NCI-H2196 (cell line): ENCODE results near the gene PMPCB.
"Not testable (repeated sequence)": the region's sequence is repeated elsewhere in the genome, so short reads cannot be mapped to it uniquely, and the experiment has no call there.

Experiments
- DNase-seq: peaks from one replicate; lab custom pipeline; 2025; ENCODE audit not compliant: unreplicated experiment; lab: John Stamatoyannopoulos, UW

Gene PMPCB, protein sequence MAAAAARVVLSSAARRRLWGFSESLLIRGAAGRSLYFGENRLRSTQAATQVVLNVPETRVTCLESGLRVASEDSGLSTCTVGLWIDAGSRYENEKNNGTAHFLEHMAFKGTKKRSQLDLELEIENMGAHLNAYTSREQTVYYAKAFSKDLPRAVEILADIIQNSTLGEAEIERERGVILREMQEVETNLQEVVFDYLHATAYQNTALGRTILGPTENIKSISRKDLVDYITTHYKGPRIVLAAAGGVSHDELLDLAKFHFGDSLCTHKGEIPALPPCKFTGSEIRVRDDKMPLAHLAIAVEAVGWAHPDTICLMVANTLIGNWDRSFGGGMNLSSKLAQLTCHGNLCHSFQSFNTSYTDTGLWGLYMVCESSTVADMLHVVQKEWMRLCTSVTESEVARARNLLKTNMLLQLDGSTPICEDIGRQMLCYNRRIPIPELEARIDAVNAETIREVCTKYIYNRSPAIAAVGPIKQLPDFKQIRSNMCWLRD

DNA sequence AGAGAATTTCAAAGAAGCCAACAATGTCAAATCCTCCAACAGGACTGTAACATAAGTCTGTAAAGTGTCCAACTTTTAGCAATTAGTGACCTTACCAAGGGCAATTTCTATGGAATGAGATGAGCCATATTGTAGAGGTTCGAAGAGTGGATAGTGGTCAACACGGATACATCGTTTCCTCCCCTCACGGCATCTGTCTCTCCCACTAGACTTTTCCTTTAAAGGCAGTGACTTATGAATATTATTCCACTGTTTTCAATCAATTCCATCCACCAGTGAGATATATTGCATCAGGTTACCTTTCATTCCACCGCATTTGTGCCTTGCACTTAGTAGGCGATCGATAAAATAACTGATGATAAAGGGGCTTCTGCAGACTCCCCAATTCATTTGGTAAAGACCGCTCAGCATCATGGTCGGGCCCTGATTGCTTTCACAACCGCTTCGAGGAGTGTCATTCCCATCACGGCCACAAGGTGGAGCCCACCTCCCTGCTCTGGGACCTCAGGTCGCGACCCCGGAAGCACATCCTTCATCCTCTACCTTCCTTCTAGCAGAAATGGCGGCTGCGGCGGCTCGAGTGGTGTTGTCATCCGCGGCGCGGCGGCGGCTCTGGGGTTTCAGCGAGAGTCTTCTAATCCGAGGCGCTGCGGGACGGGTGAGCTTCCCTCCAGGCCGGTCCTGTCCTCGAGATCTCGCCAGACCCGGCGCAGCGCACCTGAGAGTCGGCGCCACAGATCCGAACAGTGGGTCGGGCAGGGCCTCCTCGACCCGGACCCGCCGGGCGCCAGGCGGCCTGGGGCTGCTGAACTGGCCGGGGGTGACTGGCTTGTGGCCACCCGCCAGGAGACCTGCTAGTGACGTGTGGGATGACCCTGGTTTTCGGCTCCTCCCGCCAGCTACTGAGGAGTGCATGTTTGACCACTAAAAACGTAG lies at the start of gene PMPCB:
PMPCB (plus strand) TSS at position 535 of the 936 bp plus-strand sequence; CDS start at position 560, 25 bp downstream.
- DNase-seq, result peak; percentile 93

DNA sequence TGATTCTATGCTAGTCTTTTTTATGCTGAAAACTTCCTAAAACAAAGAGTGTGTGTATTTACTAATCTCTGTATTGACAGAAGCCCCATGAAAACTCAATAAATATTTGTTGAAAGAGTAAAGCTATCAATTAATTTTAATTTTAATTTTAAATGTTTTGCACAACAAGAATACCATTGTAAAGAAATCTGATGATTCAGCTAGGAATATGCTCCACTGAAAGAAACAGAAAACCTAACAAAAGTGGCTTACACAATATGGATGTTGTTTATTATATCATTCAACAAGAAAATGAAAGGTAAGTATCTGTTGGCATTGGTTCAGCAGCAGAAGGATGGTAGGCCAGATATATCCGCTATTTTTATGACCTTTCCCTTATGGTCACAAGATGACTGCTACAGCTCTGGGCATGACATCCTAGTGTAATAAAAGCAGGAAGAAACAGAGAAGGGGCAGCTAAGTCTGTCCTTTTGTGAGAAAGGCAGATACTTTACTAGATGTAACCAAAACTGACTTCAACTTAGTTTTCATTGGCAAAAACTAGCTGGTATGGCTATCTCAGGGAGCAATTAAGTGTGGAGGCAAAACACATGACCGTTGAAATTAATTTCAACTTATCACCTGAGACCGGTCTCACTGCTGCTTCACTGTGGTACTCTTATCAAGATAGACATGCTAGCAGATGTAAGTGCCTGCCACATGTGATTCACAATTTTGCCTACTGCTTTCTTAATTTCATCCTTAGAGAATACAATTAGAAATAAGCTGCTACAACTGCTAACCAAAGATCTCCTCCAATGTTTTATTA lies 43.3 kb upstream of the PMPCB start:
- DNase-seq, result not testable (repeated sequence)

DNA sequence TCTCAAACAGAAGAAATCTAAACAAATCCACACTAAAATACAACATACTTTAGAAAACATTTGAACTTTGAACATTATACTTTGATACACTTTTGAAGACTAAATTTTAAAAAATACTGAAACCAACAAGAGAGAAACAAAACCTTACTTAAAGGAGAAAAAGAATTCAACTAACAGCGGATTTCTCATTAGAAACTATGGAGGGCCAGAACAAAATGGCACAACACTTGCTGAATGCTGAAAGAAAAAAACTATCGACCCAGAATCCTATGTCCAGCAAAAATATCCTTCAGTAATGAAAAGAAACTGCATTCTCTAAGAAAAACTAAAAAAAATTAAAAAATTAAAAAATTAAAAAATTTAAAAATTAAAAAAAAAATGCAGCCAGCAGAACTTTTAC lies 33.2 kb upstream of the PMPCB start:
- DNase-seq, result not testable (repeated sequence)

DNA sequence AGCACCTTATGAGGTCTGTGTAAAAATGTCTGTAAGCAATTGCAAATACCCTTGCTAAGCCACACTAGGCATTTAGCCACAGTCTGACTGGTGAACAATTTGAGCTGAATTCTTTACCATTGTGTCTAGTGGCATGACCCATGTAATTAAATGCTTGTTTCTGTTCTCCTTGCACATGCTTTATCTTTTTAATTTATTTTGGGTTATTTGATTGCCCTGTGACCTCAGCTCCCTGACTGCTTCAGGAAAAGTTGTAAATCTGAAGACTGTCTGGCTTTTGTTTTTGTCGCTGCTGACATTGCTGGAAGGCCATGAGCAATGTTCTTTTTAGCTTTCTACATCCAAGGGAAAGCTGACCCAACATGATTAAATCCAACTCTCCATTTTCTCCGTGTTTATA lies 31.0 kb upstream of the PMPCB start:
- not testable (repeated sequence) for DNase-seq

DNA sequence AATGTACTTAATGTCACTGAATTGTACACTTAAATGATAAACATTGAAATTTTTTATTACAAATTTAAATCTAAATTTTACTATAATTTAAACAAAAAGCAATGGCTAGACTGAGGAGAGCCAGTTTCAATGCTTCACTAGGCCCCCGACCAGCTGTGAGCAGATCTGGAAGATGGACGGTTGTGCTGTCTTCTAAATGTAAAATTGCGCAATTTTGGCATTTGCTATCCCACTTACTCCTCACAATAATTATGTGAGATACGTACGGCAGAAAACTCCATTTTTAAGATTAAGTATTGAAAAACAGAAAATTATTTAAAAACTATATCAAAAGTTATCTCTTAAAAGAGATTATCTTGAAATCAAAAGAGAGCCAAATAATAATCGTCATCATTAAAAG lies 23.9 kb upstream of the PMPCB start:
- not testable (repeated sequence) for DNase-seq

DNA sequence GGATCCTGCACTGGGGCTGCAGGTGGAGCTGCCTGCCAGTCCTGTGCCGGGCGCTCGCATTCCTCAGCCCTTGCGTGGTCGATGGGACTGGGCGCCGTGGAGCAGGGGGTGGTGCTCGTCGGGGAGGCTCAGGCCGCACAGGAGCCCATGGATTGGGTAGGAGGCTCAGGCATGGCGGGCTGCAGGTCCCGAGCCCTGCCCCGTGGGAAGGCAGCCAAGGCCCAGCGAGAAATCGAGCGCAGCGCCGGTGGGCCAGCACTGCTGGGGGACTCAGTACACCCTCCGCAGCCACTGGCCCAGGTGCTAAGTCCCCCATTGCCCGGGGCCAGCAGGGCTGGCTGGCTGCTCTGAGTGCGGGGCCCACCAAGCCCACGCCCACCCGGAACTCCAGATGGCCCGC lies 22.4 kb upstream of the PMPCB start:
- DNase-seq, result not testable (repeated sequence)

DNA sequence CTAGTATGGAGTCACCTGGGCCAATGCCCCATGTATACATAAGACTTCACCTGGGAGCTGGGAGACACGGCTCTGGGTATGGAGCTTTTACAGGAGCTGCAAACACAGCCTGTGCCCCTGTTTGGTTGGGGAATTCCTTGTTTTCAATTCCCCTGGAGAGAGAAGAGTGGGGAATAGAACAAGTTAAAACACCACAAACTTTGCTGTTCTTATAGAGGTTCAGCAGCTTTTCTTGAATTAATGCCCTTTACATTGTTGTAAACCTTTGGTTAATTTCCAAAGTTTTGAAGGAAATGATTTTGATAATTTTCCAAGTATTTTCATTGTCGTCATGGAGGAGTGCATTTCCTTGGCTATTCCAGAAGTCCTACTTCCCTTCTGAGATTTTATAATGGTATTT lies 19.0 kb upstream of the PMPCB start:
- not testable (repeated sequence) for DNase-seq

DNA sequence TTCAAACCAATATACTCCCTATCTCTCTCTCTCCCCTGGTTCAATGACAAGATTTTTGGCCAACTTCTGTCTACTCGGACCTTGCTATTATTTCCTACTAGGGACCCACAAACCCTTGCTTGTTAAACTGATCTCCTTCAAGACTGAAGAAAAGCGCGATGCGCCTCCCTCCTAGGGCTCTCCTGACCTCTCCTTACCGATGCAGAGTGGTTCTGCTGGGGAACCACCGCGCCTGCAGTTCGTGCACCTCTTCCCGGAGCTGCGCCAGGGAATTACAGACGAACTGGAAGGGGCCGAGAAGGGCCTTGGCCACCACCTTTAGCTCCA lies 17.6 kb upstream of the PMPCB start:
- DNase-seq, result not testable (repeated sequence)

DNA sequence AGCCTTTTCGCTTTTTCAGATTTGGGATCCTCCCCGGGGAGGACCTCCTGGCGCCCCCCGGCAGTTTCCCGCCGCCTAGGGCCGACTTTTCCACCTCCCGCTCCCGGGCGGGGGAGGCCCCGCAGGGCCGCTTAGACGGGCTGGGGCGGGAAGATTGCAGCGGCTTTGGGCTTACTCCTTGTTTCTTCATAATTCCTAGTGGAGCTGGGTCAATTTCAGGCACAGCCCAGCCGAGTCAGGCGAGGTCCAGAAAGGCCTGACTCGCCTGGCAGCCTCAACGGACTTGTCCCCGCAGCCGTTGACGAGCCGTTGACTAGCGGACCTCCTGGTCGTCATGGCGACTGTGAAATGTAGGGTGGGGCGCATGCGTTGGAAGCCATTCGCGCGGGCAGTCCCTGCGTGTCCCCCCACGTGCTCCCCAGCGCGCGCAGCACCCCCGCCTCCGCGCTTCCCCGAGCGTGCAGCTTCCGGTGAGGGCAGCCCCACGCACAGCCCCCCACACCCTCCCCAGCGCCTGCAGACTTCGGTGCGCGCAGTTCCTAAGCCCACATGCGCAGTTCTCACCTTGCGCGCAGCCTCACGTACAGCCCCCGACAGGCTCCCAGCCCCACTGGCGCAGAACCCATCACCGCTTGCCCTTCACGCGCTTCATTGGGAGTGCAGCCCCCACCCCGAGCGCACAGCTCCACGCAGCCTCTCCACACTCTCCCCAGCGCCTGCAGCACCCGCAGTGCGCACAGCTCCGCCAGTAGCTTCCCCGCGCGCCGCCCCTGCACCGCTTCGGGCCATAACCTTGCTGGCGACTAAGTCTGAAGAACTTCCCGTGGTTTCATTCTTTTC lies 17.1 kb upstream of the PMPCB start:
- peak; percentile 82 for DNase-seq

DNA sequence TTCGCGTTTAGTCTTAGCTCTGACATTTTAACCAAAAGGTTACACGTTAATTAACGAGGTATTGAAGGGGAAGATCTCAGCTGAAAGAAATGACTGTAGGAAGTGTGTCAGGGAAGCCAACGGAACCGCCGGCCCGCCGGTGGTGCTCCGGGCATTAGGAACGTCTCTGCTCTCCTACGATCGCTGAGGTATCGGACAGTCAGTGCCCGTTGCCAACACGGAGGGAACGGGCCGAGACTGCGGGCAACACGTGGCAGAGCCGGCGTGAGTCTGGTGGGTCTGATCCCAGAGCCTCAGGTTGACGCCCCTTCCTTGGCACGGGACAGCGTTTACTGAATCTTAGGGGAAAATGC lies 16.5 kb upstream of the PMPCB start:
- DNase-seq, result not testable (repeated sequence)

DNA sequence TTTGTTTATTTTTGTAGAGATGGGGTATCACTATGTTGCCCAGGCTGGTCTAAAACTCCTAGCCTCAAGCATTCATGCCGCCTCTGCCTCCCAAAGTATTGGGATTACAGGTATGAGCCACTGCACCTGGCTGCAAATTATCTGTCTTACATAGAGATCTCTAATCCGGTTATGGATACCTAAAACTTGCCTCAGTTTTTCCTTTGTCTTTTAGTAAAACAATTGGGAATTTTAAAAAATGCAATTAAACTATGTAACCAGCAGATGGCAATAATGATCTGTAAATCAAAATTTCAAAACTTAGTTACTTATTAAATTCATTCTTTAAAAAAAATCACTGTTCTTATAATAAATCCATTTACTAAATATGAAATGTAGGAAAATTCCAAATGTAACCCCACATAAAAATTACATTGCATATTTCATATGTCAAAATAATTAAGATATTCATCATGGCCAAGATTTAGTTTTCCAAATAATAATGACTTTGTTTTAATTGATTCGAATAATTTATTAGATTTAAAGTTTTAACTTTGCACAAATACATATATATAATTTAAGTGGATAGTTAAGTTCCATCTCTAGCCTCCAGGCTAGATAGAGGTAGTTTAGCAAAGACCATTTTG lies 14.3 kb upstream of the PMPCB start:
- DNase-seq, result not testable (repeated sequence)

DNA sequence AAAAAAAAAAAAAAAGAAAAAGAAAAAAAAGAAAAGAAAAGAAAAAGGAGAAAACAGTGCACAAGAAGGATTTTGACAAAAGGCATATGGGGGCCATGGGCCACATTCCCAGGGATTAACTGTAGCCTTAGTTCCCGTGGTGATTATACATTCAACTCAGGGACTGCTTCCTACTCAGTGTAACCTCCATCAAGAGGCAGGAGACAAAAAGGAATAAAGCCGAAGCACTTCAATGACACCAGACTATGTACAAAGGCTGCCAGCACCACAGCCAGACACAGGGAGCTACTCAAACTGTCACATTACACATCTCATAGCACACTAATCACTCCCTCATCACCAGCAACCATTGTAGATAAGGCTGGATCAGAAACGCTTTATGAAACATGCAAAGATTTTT lies 5.1 kb upstream of the PMPCB start:
- DNase-seq, result no peak

DNA sequence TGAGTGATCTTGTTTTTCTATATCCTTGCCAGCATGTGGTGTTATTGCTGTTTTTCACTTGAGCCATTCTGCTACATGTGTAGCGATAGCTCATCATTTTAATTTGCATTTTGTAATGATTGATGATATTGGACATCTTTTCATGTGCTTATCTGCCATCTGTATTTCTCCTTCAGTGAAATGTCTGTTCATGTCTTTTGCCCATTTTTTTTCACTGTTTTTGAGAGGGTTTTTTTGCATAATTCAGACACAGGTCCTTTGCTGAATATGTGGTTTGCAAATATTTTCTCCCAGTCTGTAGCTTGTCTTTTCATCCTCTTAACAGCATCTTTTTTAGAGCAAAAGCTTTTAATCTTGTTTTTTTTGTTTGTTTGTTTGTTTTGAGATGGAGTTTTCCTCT lies 3.7 kb upstream of the PMPCB start:
- DNase-seq, result no peak

DNA sequence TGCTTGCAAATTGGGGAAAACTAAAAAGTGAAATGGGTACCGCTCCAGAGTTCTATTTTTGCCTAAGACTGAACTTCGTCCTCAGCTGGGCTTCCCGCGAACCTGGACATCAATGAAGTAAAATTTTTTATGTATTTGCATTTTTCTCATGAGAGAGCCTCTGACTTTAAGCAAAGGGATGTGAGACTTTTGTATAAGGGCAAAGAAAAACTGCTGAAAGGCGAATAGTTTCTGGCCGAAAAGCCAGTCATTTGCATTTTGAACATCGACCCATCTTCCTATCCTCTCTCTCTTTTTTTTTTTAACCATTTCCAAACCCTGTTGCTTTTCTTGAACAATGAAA lies 573 bp downstream of the PMPCB start:
- DNase-seq, result no peak

DNA sequence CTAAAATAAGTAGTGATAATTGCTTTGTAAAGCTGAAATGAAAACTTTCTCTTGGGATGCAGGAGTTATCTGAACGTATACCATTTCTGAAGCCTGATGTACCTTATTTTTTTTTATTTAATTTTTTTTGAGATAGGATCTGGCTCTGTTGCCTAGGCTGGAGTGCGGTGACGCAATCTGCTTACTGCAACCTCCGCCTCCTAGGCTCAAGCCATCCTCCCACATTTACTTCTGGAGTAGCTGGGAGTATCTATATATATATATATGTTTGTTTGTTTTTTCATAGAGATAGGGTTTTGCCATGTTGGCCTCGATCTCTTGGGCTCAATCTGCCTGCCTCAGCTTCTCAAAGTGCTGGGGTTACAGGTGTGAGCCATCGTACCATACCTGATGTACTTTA lies 2.4 kb downstream of the PMPCB start:
- no peak for DNase-seq

DNA sequence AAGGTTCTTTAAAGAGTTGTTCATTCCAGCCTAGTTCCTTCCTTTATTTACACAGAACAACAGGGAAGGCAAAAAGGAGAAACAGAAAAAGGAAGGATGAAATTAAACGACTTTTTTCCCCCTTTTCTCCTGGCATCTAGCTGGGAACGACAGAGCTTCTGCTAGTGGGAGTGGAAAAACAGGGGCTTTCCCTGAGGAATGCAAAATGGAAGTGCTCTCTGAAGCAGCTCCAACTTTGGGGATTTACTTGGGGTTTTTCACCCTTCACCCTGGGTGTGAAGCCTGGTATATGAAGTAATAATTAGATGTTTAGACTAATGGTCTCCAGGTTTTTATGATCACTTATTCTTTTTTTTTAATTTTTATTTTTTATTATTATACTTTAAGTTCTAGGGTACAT lies 4.2 kb downstream of the PMPCB start:
- no peak for DNase-seq

DNA sequence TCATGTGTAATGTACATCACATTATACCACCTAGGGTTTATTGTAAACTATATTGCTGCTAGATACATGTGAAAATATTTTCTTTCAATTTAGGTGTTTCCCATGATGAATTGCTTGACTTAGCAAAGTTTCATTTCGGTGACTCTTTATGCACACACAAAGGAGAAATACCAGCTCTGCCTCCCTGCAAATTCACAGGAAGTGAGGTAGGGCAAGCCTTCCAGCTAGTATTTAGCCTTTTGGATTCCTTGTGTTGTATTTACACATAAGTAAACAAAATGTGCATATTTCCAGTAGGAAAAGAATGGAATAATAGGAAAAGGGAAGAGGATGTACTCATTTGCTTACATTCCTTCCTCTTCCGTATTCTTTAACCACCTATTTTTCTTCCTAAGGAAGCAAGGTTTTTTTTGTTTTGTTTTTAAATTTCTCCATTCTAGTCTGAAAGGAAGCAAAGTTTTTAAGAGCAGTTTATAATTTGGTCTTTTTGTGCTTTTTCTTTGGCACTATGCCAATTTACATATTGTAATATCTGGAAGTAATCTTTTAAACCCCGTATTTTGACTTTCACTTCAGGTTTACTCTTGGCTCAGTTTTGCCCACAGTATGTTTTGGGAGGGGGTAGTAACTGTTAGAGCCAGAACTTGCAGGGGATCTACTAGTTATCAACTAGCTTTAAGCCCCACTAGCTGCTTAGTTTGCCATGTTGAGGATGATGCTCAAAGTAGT lies 10.4 kb downstream of the PMPCB start:
- DNase-seq, result no peak

DNA sequence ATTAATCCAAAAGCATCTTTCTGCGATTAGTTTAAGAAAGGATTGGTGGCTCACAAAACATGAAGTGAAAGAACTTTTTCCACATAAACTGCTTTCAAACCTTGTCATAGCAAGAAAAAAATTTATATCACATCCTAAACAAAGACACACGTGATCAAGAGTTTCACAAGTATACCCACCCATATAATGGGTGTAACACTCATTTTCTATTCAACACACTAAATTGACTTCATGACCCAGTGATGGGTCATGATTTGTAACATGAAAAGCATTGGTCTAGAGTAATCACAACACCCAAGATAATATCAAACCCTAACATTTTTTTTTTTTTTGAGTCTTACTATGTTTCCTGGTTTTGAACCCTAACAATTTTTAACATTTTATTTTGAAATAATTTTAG lies 17.6 kb downstream of the PMPCB start:
- DNase-seq, result no peak

DNA sequence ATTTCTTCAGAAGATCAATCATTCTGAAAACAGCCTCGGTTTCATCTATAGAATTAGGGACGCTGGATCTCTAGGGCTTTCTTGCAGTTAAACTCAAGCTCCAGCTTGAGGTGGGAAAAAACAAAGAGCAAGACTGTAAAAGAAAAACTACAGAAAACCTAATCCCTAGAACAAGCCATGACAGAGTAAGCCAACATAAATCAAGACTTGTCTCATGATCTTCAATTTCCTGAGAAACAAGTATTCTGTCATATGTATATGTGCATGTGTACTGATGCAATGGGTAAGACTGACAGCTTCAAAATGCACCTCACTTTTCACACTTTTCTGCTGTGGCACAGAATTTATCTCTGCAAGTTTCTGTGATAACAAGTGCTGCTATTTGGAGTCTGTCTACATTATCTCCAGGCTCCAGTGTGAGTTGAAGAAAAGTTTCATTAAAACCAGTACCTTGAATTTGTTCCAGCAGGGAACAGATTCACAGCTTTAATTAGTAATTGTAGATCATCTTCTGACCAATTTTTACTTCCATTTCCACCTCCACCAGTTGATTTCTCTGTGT lies 19.2 kb downstream of the PMPCB start:
- DNase-seq, result no peak
